K562 (cell line): Measurements from ENCODE around the gene IL18RAP. TPM values are rescaled to one million over a fixed set of nuclear protein-coding genes. Genes with fewer than 3 reads are reported as not detected.

Source experiments
- CEBPZ ChIP-seq: fragments of 150-350 bp; IDR thresholded peaks from 2 replicates; pipeline ENCODE4 v1.6.1; 2014; ENCODE audit warnings: low read depth, mild to moderate bottlenecking, low read length, borderline replicate concordance
- DDX20 ChIP-seq: fragments of 450-650 bp; IDR thresholded peaks from 2 replicates; pipeline ENCODE4 v1.6.1; 2016; ENCODE audit warnings: missing genetic modification characterization, low read depth, mild to moderate bottlenecking, missing compliant biosample characterization, moderate library complexity
- DNMT1 ChIP-seq: fragments of 450-650 bp; IDR thresholded peaks from 2 replicates; pipeline ENCODE4 v1.6.1; 2016; ENCODE audit warnings: antibody characterized with exemption, mild to moderate bottlenecking
- KAT2B ChIP-seq: IDR thresholded peaks from one replicate; pipeline ENCODE4 v1.6.1; 2012; ENCODE audit warnings: low read depth, mild to moderate bottlenecking, control low read depth, inconsistent platforms, low read length, moderate library complexity
- KLF10 ChIP-seq: fragments of 250-450 bp; sonication (Bioruptor Pico); IDR thresholded peaks from 2 replicates; pipeline ENCODE4 v1.6.1; 2021; ENCODE audit warnings: matching md5 sums
- KLF6 ChIP-seq: fragments of 250-450 bp; sonication (Bioruptor Pico); IDR thresholded peaks from 2 replicates; pipeline ENCODE4 v1.4.0; 2020; ENCODE audit warnings: mild to moderate bottlenecking, moderate library complexity, borderline replicate concordance
- MEF2D ChIP-seq: conservative IDR thresholded peaks from 2 replicates; pipeline ENCODE4 v1.6.1; 2016; ENCODE audit warnings: low read depth, missing genetic modification characterization, missing compliant biosample characterization
- MLLT1 ChIP-seq, 2 experiments: fragments of 450-650 bp; IDR thresholded peaks; 2 replicates each; pipeline ENCODE4 v1.6.1; 2016
- NKRF ChIP-seq: fragments of 450-650 bp; IDR thresholded peaks from 2 replicates; pipeline ENCODE4 v1.6.1; 2016; ENCODE audit warnings: borderline replicate concordance
- PCBP2 ChIP-seq: fragments of 200-400 bp; formaldehyde crosslinking; IDR thresholded peaks from 2 replicates; pipeline ENCODE4 v1.6.1; 2018; ENCODE audit warnings: low read length, low read depth, mild to moderate bottlenecking, moderate library complexity; ENCODE audit not compliant: poor library complexity, severe bottlenecking
- SP1 ChIP-seq: sonication (generic); formaldehyde crosslinking; IDR thresholded peaks from 2 replicates; pipeline ENCODE4 v1.8.1; 2022; ENCODE audit warnings: mild to moderate bottlenecking, missing genetic modification reagents
- TOE1 ChIP-seq, 2 experiments: fragments of 450-650 bp in 1 of 2; sonication (generic) in 1 of 2; formaldehyde crosslinking in 1 of 2; IDR thresholded peaks; 2 replicates each; pipeline versions ENCODE4 v1.7.1 to v1.8.0; 2016 to 2022; ENCODE audit warnings: borderline replicate concordance in 2 of 2, mild to moderate bottlenecking in 2 of 2, antibody characterized with exemption in 1 of 2, inconsistent platforms in 1 of 2, low read depth in 1 of 2, missing genetic modification reagents in 1 of 2, moderate library complexity in 1 of 2
- ZC3H11A ChIP-seq: IDR thresholded peaks from 2 replicates; pipeline ENCODE4 v1.6.1; 2012; ENCODE audit warnings: low read depth, low read length, improper control_type of control experiment
- ZNF232 ChIP-seq: sonication (generic); formaldehyde crosslinking; IDR thresholded peaks from 2 replicates; pipeline ENCODE4 v1.8.0; 2022; ENCODE audit warnings: mild to moderate bottlenecking, missing genetic modification reagents
- polyA plus RNA-seq, 8 experiments: library from polyadenylated mRNA; depleted of rRNA in 4 of 8; stranded (reverse) in 5 of 8; unstranded in 3 of 8; fragments of >200 nt; fragmentation: Nextera tagmentation in 2 of 8; fragmentation: Illumina TruSeq in 1 of 8; extraction: Ambion mirVana in 2 of 8; extraction: Trizol in 1 of 8; gene quantifications; 2 replicates each; pipeline versions ENCODE4 v1.2.1 to v1.2.3, GENCODE V29; 2011 to 2014; ENCODE audit warnings: inconsistent platforms in 1 of 8, missing spikeins in 1 of 8
- total RNA-seq, 7 experiments: library from RNA; depleted of rRNA in 6 of 7; stranded (reverse); fragments of >200 nt in 6 of 7; fragmentation: Illumina TruSeq in 2 of 7; extraction: Trizol in 2 of 7; gene quantifications; 2 replicates each; pipeline versions ENCODE4 v1.2.1 to v1.2.3, GENCODE V29; 2011 to 2021; ENCODE audit warnings: low replicate concordance in 1 of 7
- TF ChIP-seq, protein P1 (sequence below): sonication (generic); formaldehyde crosslinking; IDR thresholded peaks from 2 replicates; pipeline ENCODE4 v1.8.0; 2022; ENCODE audit warnings: mild to moderate bottlenecking, missing genetic modification reagents
- TF ChIP-seq, protein P2 (sequence below), 2 experiments: fragments of 450-650 bp; conservative IDR thresholded peaks; 2 replicates each; pipeline ENCODE4 v1.6.1; 2017; ENCODE audit warnings: mild to moderate bottlenecking in 2 of 2, moderate library complexity in 2 of 2

Gene IL18RAP
- total and polyA plus RNA-seq, 9 of the 15 experiments (the other 6 are each of a cell fraction or from before 2014, with no cell fraction given), result 1.1 to 20.5 (median 5.8) TPM

GRCh38 chr2:102421890-102422759, 835 bp upstream of the IL18RAP start (continued):
- TF ChIP-seq CEBPZ, result no peak
- TF ChIP-seq TOE1 (IDR thresholded peaks at IDR 0.05; ENCODE audit: borderline replicate concordance), result peak; percentile 67; the same call in 1 of the 2 replicates
- no peak for TF ChIP-seq TOE1 (CRISPR knock-in tag; IDR thresholded peaks at IDR 0.05; ENCODE audit: borderline replicate concordance, low read depth)
- TF ChIP-seq NKRF, result no peak
- TF ChIP-seq PCBP2, result no peak
- TF ChIP-seq, protein P1, sequence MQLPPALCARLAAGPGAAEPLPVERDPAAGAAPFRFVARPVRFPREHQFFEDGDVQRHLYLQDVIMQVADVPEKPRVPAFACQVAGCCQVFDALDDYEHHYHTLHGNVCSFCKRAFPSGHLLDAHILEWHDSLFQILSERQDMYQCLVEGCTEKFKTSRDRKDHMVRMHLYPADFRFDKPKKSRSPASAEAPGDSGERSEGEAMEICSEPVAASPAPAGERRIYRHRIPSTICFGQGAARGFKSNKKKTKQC (CRISPR knock-in tag), result no peak
- TF ChIP-seq SP1, result 0 out of 2 replicates have a peak, but pooled peaks have one; percentile 22
- no peak for TF ChIP-seq KLF6 (CRISPR knock-in tag)
- no peak for TF ChIP-seq DDX20
- no peak for TF ChIP-seq ZNF232
- TF ChIP-seq DNMT1, result no peak
- no peak for TF ChIP-seq KLF10 (CRISPR knock-in tag)
- TF ChIP-seq KAT2B, result no peak
- TF ChIP-seq MLLT1 (IDR thresholded peaks at IDR 0.05), result peak; percentile 38 to 68; a peak in 2 of 4 replicates
- 0 out of 2 replicates have a peak, but pooled peaks have one; percentile 26 for TF ChIP-seq MEF2D
- TF ChIP-seq, protein P2, sequence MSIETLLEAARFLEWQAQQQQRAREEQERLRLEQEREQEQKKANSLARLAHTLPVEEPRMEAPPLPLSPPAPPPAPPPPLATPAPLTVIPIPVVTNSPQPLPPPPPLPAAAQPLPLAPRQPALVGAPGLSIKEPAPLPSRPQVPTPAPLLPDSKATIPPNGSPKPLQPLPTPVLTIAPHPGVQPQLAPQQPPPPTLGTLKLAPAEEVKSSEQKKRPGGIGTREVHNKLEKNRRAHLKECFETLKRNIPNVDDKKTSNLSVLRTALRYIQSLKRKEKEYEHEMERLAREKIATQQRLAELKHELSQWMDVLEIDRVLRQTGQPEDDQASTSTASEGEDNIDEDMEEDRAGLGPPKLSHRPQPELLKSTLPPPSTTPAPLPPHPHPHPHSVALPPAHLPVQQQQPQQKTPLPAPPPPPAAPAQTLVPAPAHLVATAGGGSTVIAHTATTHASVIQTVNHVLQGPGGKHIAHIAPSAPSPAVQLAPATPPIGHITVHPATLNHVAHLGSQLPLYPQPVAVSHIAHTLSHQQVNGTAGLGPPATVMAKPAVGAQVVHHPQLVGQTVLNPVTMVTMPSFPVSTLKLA (conservative IDR thresholded peaks at IDR 0.05), result peak in 1 of 2 experiments; percentile 57; a peak in 2 of 4 replicates
- no peak for TF ChIP-seq ZC3H11A
